MCF 10A (cell line): ENCODE results near the gene EYA3. TPM values are rescaled to one million over a fixed set of nuclear protein-coding genes. Genes with fewer than 3 reads are reported as not detected.

ENCODE experiments used
- BruUV-seq: library from RNA; stranded (reverse); fragments of 400-500 nt; replicated peaks from 2 replicates; lab custom pipeline; 2021; lab: Mats Ljungman, UMichigan
- CTCF ChIA-PET: fragments of 300-600 bp; sonication (Branson Sonifier 250); formaldehyde crosslinking; extraction: SDS; loops from one replicate; lab custom pipeline; 2021; ENCODE audit warnings: antibody characterized with exemption, inconsistent platforms; lab: Yijun Ruan, JAX
- POLR2A ChIA-PET: fragments of 300-600, 350-650 bp; sonication (Branson Sonifier 250); formaldehyde crosslinking; extraction: SDS; loops from one replicate; lab custom pipeline; 2020; ENCODE audit warnings: antibody characterized with exemption, inconsistent platforms; lab: Yijun Ruan, JAX
- DNase-seq: peaks from one replicate; pipeline ENCODE4 v3.0.0-alpha.2; 2018; ENCODE audit not compliant: unreplicated experiment
- H3K27ac Mint-ChIP-seq: one replicate; pipeline ENCODE4 v1.8.0; 2022; ENCODE audit warnings: mild to moderate bottlenecking, low read depth, mixed read lengths; ENCODE audit not compliant: unreplicated experiment
- H3K27me3 Mint-ChIP-seq: one replicate; pipeline ENCODE4 v1.8.0; 2022; ENCODE audit warnings: mixed read lengths; ENCODE audit not compliant: insufficient read depth, unreplicated experiment
- H3K36me3 Mint-ChIP-seq: one replicate; pipeline ENCODE4 v1.8.0; 2022; ENCODE audit warnings: mild to moderate bottlenecking, moderate library complexity, mixed read lengths; ENCODE audit not compliant: insufficient read depth, unreplicated experiment
- H3K4me1 Mint-ChIP-seq: one replicate; pipeline ENCODE4 v1.8.0; 2022; ENCODE audit warnings: mixed read lengths; ENCODE audit not compliant: insufficient read depth, unreplicated experiment
- H3K4me3 Mint-ChIP-seq: one replicate; pipeline ENCODE4 v1.8.0; 2022; ENCODE audit warnings: mild to moderate bottlenecking, moderate library complexity, mixed read lengths; ENCODE audit not compliant: unreplicated experiment
- H3K9me3 Mint-ChIP-seq: one replicate; pipeline ENCODE4 v1.8.0; 2022; ENCODE audit warnings: mixed read lengths; ENCODE audit not compliant: unreplicated experiment
- intact Hi-C: fragments of 100-400 bp; cut with micrococcal nuclease; formaldehyde crosslinking; loops from 2 replicates; pipeline ENCODE4 v1.14.1; 2022
- total RNA-seq: library from RNA; stranded (reverse); gene quantifications from 2 replicates; pipeline ENCODE4 v1.2.3, GENCODE V29; 2022
- TF ChIP-seq, protein P1 (sequence below): fragments of 200-600 bp; IDR thresholded peaks from one replicate; pipeline ENCODE4 v1.8.0; 2022; ENCODE audit warnings: antibody characterized with exemption, mild to moderate bottlenecking; ENCODE audit not compliant: unreplicated experiment

Gene EYA3
- total RNA-seq, 1 experiment from 2014 or later: 14.4 TPM

DNA sequence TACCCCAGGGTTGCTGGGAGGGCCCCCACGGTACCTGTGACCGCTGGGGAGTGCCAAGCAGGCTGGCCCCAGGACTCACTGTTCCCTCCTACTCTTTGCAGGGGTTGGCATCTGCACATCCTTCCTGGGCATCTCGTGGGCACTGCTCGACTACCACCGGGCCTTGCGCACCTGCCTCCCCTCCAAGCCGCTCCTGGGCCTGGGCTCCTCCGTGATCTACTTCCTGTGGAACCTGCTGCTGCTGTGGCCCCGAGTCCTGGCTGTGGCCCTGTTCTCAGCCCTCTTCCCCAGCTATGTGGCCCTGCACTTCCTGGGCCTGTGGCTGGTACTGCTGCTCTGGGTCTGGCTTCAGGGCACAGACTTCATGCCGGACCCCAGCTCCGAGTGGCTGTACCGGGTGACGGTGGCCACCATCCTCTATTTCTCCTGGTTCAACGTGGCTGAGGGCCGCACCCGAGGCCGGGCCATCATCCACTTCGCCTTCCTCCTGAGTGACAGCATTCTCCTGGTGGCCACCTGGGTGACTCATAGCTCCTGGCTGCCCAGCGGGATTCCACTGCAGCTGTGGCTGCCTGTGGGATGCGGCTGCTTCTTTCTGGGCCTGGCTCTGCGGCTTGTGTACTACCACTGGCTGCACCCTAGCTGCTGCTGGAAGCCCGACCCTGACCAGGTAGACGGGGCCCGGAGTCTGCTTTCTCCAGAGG lies 121.9 kb downstream of the EYA3 start:
- peaks cover 27% of the 10 kb centered on the region for H3K4me1 Mint-ChIP-seq
- intact Hi-C loops: no loop called here
- no TSS peak for BruUV-seq
- TF ChIP-seq, protein P1, sequence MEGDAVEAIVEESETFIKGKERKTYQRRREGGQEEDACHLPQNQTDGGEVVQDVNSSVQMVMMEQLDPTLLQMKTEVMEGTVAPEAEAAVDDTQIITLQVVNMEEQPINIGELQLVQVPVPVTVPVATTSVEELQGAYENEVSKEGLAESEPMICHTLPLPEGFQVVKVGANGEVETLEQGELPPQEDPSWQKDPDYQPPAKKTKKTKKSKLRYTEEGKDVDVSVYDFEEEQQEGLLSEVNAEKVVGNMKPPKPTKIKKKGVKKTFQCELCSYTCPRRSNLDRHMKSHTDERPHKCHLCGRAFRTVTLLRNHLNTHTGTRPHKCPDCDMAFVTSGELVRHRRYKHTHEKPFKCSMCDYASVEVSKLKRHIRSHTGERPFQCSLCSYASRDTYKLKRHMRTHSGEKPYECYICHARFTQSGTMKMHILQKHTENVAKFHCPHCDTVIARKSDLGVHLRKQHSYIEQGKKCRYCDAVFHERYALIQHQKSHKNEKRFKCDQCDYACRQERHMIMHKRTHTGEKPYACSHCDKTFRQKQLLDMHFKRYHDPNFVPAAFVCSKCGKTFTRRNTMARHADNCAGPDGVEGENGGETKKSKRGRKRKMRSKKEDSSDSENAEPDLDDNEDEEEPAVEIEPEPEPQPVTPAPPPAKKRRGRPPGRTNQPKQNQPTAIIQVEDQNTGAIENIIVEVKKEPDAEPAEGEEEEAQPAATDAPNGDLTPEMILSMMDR: no peak
- H3K27ac Mint-ChIP-seq: no peak overlapping the region
- H3K9me3 Mint-ChIP-seq: no peaks in the 10 kb centered on the region
- ChIA-PET POLR2A (interaction anchor here (0.6 kb wide), 1 partner anchor 152 kb away, joined by 3 read pairs; no protein-coding TSS in a partner anchor), CTCF (interaction anchor here (1.1 kb wide), 1 partner anchor 14 kb away, joined by 3 read pairs; no protein-coding TSS in a partner anchor)
- peaks cover 44% of the 10 kb centered on the region for H3K36me3 Mint-ChIP-seq
- DNase-seq: peak; percentile 46
- H3K4me3 Mint-ChIP-seq: no peak overlapping the region
- H3K27me3 Mint-ChIP-seq: no peaks in the 10 kb centered on the region

DNA sequence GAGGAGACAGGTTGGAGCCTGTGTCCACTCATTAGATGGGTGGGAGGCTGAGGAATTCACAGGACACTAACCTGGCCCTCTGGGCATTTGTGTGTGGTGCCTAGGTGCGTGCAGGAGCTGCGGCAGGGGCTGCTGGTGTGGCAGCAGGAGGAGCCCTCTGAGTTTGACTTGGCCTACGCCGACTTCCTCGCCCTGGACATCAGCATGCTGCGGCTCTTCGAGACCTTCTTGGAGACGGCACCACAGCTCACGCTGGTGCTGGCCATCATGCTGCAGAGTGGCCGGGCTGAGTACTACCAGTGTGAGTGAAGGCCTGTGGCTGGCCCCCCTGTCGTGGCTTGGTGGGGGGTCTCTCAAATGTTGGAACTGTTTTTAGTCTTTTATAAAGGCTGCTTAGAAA lies 125.0 kb downstream of the EYA3 start:
- POLR2A ChIA-PET: no interaction called here
- no TSS peak for BruUV-seq
- peaks cover 32% of the 10 kb centered on the region for H3K36me3 Mint-ChIP-seq
- H3K9me3 Mint-ChIP-seq: no peaks in the 10 kb centered on the region
- DNase-seq: no peak
- TF ChIP-seq, protein P1: no peak
- H3K4me1 Mint-ChIP-seq: peaks cover 30% of the 10 kb centered on the region
- H3K4me3 Mint-ChIP-seq: no peak overlapping the region
- H3K27me3 Mint-ChIP-seq: no peaks in the 10 kb centered on the region
- intact Hi-C loops: no loop called here
- CTCF ChIA-PET: no interaction called here
- H3K27ac Mint-ChIP-seq: no peak overlapping the region

DNA sequence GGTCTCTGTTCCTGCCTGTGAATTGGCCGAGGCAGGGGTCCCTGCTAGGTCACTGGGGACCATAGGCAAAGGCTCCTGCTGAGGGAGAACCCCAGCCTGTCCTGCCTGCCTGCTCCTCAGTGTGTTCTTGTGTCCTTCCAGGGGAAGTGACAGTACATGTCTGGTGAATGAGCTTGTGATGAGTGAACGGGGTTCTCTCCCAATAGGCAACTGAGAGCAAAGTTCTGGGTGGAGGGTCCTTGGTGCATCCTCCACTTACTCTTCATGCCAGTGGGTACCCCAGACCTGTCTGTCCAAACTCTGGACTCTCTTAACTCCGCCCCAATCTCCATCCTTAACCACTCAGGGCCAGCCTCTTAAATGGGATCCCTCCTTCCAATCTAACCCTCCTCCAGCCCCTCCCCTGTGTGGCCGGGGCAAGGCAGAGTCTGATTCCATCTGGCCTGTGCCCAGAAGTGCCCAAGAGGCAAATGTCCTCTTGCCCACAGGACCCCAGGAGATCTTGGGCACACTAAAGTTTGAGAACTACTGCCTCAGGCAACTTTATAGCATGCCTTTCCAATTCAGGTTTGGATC lies 126.7 kb downstream of the EYA3 start:
- Mint-ChIP-seq H3K36me3 (peaks cover 22% of the 10 kb centered on the region), H3K4me1 (peaks cover 18% of the 10 kb centered on the region), H3K27me3 (no peaks in the 10 kb centered on the region), H3K9me3 (no peaks in the 10 kb centered on the region), H3K4me3 (peak overlapping the region; percentile 79), H3K27ac (peak overlapping the region; percentile 20)
- DNase-seq: peak; percentile 31
- intact Hi-C loops: no loop called here
- no TSS peak for BruUV-seq
- ChIA-PET CTCF (interaction anchor here (0.6 to 0.7 kb wide), 2 partner anchors 98 to 236 kb away, joined by 3 read pairs; no protein-coding TSS in a partner anchor), POLR2A (interaction anchor here (0.8 to 1.4 kb wide), 3 partner anchors 12 to 130 kb away, joined by 3 to 4 read pairs (median 4); no protein-coding TSS in a partner anchor)
- TF ChIP-seq, protein P1: no peak
